H54 (cell line): Measurements from ENCODE around the gene ARHGEF37.

Source experiments
- DNase-seq: peaks from one replicate; pipeline ENCODE4 v3.0.0; 2011; ENCODE audit warnings: low spot score, mixed read lengths; ENCODE audit not compliant: insufficient read length
- FAIRE-seq: peaks from 3 replicates; lab custom pipeline; 2011; peaks lifted over from hg19 to GRCh38; lab: Jason Lieb, UNC
- POLR2A ChIP-seq: IDR thresholded peaks from 2 replicates; pipeline ENCODE4 v1.6.1; 2011; ENCODE audit warnings: low read depth, mild to moderate bottlenecking, low read length

ARHGEF37 gene

DNA sequence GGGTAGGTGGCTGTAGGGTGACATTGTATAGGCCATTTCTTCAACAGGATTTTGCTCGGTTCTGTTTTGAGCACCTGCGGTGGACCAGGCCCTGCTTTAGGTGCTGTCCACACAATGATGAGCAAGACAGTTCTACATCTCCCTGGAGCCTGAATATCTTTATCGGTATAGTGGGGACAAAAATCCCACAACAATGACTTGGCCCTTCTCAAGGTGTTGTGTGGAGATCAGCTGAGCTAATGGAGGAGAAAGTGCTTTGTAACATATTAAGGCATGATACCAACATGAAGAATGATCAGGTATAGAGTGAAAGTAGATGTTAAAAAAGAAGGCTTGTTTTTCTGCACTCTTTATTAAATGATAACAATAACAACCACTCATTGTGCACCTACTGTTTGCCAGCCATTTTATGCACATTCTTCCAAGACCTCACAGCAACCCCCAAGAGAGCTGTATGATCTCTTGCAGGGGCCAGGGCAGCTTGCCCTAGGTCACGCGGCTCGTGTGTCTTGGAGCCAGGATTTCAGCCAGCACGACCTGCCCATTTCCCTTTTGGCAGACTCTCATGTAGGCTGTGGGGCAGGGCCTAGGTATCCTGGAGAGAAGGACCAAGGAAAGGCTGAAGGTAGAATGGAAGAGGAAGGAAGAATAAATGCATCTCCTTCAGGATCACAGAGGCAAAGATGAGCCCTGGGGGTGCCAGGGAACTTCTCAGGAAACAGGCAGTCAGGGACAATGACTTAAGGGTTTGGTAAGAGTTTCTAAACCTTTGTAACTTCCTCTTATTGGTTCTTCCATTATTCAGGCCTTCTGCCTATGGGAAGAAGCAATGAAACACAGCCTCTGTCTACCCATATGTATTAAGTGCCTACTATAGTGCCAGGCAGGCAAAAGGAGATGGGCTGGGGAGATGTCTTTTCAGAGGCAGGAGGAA is 98.8 kb downstream of the ARHGEF37 start:
- FAIRE-seq: no peak
- DNase-seq: no peak
- no peak for TF ChIP-seq POLR2A

DNA sequence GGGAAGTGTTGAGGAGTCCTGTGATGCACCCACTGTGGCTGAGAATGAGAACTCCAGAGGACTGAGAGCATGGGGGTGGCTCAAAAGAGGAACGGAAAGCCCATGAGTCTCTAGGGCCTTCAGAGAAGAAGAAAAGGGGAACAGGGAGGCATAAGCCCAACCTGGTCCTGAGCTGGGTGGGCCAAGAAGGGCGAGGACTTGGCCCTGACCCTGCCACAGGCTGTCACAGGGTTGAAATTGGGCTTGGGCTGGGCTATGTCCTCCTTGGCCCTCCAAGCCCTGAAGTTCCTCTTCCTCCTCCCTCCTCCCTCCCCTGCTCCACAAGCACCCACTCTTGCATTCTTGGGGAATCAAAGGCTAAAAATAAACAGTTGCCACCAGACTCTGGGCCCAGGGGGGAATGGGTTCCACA is 99.5 kb downstream of the ARHGEF37 start:
- DNase-seq (no peak), FAIRE-seq (no peak)
- TF ChIP-seq POLR2A: no peak

DNA sequence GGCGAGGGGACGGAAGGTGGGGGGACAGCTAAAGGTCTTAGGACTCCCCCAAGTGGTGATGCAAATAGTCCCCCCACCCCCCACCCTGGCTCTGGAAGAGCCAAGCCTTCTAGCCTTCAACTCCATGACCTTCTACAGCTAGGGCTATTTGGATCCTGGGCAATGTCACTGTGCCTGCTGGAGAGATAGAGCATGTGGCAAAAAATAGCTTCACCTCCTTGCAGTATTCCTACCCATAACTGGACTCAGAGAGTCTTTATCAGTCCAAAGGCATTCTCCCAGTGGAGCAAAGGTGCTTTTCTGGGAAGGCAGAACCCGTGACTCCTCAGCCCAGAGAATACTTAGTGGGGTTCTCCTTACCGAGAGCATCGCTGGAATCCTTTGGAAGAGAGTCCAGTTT is 100.0 kb downstream of the ARHGEF37 start:
- FAIRE-seq: no peak
- no peak for DNase-seq
- no peak for TF ChIP-seq POLR2A

DNA sequence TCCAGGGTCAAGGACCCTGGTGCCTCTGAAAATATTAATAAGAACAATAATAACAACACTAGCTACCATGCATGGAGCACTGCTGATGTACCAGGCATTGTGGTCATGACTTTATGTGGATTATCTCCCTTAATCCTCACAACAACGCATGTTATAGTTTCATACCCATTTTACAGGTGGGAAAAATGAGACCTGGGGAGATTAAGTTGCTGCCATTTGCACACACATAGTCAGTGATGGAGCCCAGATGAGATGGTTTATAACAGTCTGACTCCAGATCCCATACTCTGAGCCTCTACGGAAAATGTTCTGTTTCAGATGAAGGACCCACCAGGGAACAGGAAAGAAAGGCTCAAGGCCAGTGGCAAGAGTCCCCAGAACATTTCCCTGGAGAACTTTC is 100.6 kb downstream of the ARHGEF37 start:
- FAIRE-seq (no peak), DNase-seq (no peak)
- no peak for TF ChIP-seq POLR2A

DNA sequence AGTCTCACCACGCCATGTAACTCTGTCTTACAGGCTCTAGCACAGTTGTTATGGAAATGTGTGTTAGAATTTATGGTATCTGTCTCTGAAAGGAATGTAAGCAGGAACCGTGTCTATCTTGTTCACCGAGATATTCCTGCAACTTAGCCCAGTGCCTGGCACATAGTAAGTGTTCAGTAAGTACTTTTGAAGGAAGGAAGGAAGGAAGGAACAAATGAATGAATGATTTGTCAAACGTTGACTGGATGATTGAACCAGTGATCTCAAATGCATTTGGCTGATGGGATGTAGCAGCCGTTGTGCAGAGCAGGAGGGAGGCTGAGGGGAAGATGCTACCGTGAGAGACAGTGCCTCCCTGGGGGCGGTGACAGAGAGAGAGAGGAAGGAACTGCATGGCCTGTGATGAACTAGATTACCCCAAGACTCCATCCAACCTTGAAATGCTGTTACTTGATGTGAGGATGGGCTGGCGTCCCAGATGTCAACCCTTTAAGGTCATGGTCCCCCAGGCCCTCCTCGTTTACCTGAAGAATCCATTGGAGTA is 101.3 kb downstream of the ARHGEF37 start:
- FAIRE-seq (no peak), DNase-seq (no peak)
- no peak for TF ChIP-seq POLR2A

DNA sequence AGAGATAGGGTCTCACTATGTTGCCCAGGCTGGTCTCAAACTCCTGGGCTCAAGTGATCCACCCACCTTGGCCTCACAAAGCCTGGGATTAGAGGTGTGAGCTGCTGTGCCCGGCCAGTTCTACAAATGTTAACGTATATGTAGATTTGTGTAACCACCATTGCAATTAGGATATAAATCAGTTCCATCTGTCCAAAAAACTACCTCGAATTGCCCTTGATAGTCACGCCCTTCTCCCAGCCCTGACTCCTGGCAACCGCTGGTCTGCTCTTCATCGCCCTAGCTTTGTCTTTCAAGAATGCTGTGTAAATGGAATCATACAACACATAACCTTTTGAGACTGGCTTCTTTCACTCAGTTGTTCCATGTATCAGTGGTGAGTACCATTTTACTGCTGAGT is 102.7 kb downstream of the ARHGEF37 start:
- FAIRE-seq (no peak), DNase-seq (no peak)
- TF ChIP-seq POLR2A: no peak

DNA sequence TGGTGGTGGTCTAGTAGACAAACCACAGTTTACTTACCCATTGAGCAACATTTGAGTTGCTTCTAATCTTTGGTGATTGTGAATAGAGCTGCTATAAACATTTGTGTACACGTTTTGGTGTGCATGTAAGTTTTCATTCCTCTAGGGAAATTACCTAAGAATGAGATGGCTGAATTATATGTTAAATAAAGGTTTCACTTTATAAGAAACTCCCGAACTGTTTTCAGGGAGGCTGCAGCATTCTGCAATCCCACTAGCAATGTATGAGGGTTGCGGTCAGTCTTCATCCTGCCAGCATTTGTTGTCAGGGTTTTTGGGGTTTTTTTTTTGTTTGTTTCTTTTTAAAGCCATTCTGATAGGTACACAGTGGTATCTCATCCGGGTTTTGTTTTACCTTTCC is 103.1 kb downstream of the ARHGEF37 start:
- FAIRE-seq (no peak), DNase-seq (no peak)
- TF ChIP-seq POLR2A: no peak
